Naive thymus-derived CD4-positive, alpha-beta T cell (primary cell): ENCODE results near the gene FAM83E. TPM values are rescaled to one million over a fixed set of nuclear protein-coding genes. Genes with fewer than 3 reads are reported as not detected.

Experiments
- ATAC-seq: fragments of 150-1000 bp; cut with Tn5 transposase; 2 replicates; pipeline ENCODE4 v1.10.0; 2021; ENCODE audit warnings: mild to moderate bottlenecking, moderate library complexity
- CTCF ChIA-PET: fragments of 350-600 bp; sonication (Branson Sonifier 250); formaldehyde crosslinking; loops from one replicate; lab custom pipeline; 2021; ENCODE audit warnings: antibody characterized with exemption; lab: Charles Lee
- POLR2A ChIA-PET: fragments of 350-600 bp; sonication (Branson Sonifier 250); formaldehyde crosslinking; loops from one replicate; lab custom pipeline; 2021; ENCODE audit warnings: antibody characterized with exemption, inconsistent platforms; lab: Charles Lee
- DNase-seq, 9 donors: peaks; one replicate each; pipeline versions ENCODE4 v3.0.0 to v3.0.0-alpha.2; 2020 to 2022; ENCODE audit warnings: mixed read lengths in 1 of 9
- H3K27ac ChIP-seq: one replicate; pipeline ENCODE4 v1.7.0; 2013; ENCODE audit warnings: mild to moderate bottlenecking, low read depth, low read length, moderate library complexity
- H3K27me3 ChIP-seq, 2 donors: one replicate each; pipeline ENCODE4 v1.7.0; 2013; ENCODE audit warnings: low read length in 2 of 2, mild to moderate bottlenecking in 2 of 2, moderate library complexity in 2 of 2; ENCODE audit not compliant: control insufficient read depth in 2 of 2, insufficient read depth in 2 of 2
- H3K36me3 ChIP-seq, 3 experiments: 1 replicate in 2 of 3; 2 replicates in 1 of 3; pipeline ENCODE4 v1.7.0; 2013; ENCODE audit warnings: low read length in 3 of 3, mild to moderate bottlenecking in 3 of 3, moderate library complexity in 1 of 3; ENCODE audit not compliant: insufficient read depth in 3 of 3, control insufficient read depth in 2 of 3
- H3K4me1 ChIP-seq, 2 donors: one replicate each; pipeline ENCODE4 v1.7.0; 2013; ENCODE audit warnings: low read length in 2 of 2, mild to moderate bottlenecking in 2 of 2, moderate library complexity in 1 of 2; ENCODE audit not compliant: control insufficient read depth in 2 of 2, insufficient read depth in 2 of 2
- H3K4me3 ChIP-seq: 2 replicates; pipeline ENCODE4 v1.7.0; 2013; ENCODE audit warnings: mild to moderate bottlenecking, low read length
- H3K9me3 ChIP-seq, 3 experiments: 1 replicate in 2 of 3; 2 replicates in 1 of 3; pipeline ENCODE4 v1.7.0; 2013; ENCODE audit warnings: low read length in 3 of 3; ENCODE audit not compliant: control insufficient read depth in 2 of 3
- H3K27ac Mint-ChIP-seq, 9 donors: one replicate each; pipeline ENCODE4 v1.8.0; 2020 to 2022; ENCODE audit warnings: mixed read lengths in 9 of 9, mild to moderate bottlenecking in 8 of 9, moderate library complexity in 5 of 9, inconsistent platforms in 2 of 9
- H3K27me3 Mint-ChIP-seq, 5 donors: one replicate each; pipeline ENCODE4 v1.8.0; 2021 to 2022; ENCODE audit warnings: mixed read lengths in 5 of 5, mild to moderate bottlenecking in 1 of 5
- H3K36me3 Mint-ChIP-seq, 5 donors: one replicate each; pipeline ENCODE4 v1.8.0; 2020 to 2022; ENCODE audit warnings: mixed read lengths in 5 of 5, mild to moderate bottlenecking in 3 of 5, inconsistent platforms in 1 of 5
- H3K4me1 Mint-ChIP-seq, 7 donors: one replicate each; pipeline ENCODE4 v1.8.0; 2020 to 2022; ENCODE audit warnings: mixed read lengths in 7 of 7, mild to moderate bottlenecking in 3 of 7, inconsistent platforms in 1 of 7
- H3K4me3 Mint-ChIP-seq, 10 donors: one replicate each; pipeline ENCODE4 v1.8.0; 2020 to 2022; ENCODE audit warnings: mild to moderate bottlenecking in 10 of 10, mixed read lengths in 10 of 10, moderate library complexity in 6 of 10, inconsistent platforms in 2 of 10
- H3K9me3 Mint-ChIP-seq, 11 donors: one replicate each; pipeline ENCODE4 v1.8.0; 2020 to 2022; ENCODE audit warnings: mixed read lengths in 11 of 11, mild to moderate bottlenecking in 4 of 11, inconsistent platforms in 1 of 11, moderate library complexity in 1 of 11
- intact Hi-C, 2 donors: fragments of 100-400 bp; cut with micrococcal nuclease; formaldehyde crosslinking; loops; one replicate each; pipeline ENCODE4 v1.15.1; 2023
- polyA plus RNA-seq, 2 donors: library from polyadenylated mRNA; unstranded; fragments of 300-500 nt; fragmentation: Illumina TruSeq; gene quantifications; one replicate each; pipeline ENCODE4 v1.2.3, GENCODE V29; 2021
- total RNA-seq, 6 experiments: library from RNA in 5 of 6; stranded (reverse) in 5 of 6; gene quantifications; 1 replicate in 5 of 6; 2 replicates in 1 of 6; pipeline ENCODE4 v1.2.3 and lab custom pipeline; 2021 to 2026

The FAM83E gene
- total and polyA plus RNA-seq, 7 experiments from 2014 or later: 0.66 to 3.7 (median 2.4) TPM; not detected in 2

DNA sequence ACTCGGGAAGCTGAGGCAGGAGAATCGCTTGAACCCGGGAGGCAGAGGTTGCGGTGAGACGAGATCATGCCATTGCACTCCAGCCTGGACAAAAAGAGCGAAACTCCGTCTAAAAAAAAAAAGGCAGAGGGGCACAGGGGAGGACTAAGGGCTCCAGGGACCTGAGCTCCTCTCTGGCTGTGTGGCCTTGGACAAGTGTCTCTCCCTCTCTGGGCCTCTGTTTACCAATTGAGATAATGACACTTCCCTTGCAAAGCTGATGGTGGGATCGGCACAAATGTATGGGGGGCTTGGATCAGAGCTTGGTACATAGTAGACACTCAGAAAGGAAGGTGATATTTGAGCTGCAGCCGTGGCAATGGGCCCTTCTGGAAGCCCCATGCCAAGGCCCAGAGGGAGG is 19.7 kb downstream of the FAM83E start:
- H3K4me1 Mint-ChIP-seq: peaks cover 0 to 15% (median 4%) of the 10 kb centered on the region in 7 donors
- no peaks in the 10 kb centered on the region for H3K36me3 ChIP-seq
- H3K27me3 ChIP-seq: no peaks in the 10 kb centered on the region
- peak overlapping the region in 6 of 10 donors; percentile 4 to 81 (median 30) for H3K4me3 Mint-ChIP-seq
- intact Hi-C loops: no loop called here
- DNase-seq (no peak), ATAC-seq (no peak)
- no peak overlapping the region for H3K27ac ChIP-seq
- H3K36me3 Mint-ChIP-seq: peaks cover 0 to 8% (median 0%) of the 10 kb centered on the region in 5 donors
- ChIA-PET POLR2A (no interaction called here), CTCF (interaction anchor here (1.1 kb wide), 1 partner anchor 11 kb away, joined by 3 read pairs; no protein-coding TSS in a partner anchor)
- no peak overlapping the region for H3K4me3 ChIP-seq
- no peaks in the 10 kb centered on the region for H3K9me3 ChIP-seq
- H3K27ac Mint-ChIP-seq: peak overlapping the region in 8 of 9 donors; percentile 45 to 90 (median 68)
- H3K27me3 Mint-ChIP-seq: peaks cover 0 to 4% (median 0%) of the 10 kb centered on the region in 5 donors
- peaks cover 6 to 8% of the 10 kb centered on the region in 2 donors for H3K4me1 ChIP-seq
- no peaks in the 10 kb centered on the region for H3K9me3 Mint-ChIP-seq

DNA sequence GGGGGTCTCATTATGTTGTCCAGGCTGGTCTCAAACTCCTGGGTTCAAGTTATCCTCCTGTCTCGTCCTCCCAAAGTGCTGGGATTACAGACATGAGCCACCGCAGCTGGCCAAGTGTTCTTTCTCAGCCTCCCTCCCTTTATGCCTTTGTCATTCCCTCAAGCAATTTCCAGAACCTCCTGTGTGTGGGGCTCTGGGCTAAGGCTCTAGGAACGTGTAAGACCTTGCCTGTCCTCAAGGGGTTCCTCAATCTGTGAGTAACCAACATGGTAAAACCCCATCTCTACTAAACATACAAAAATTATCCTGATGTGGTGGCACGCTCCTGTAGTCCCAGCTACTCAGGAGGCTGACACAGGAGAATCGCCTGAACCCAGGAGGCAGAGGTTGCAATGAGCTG is 23.9 kb downstream of the FAM83E start:
- H3K36me3 ChIP-seq: no peaks in the 10 kb centered on the region
- no peak for DNase-seq
- no peaks in the 10 kb centered on the region for H3K9me3 Mint-ChIP-seq
- H3K4me3 ChIP-seq: no peak overlapping the region
- H3K4me3 Mint-ChIP-seq: peak overlapping the region in 1 of 10 donors; percentile 13
- ChIA-PET CTCF (interaction anchor here (0.6 to 1.5 kb wide), 3 partner anchors 18 to 325 kb away, joined by 3 to 4 read pairs (median 3); no protein-coding TSS in a partner anchor), POLR2A (interaction anchor here (0.7 kb wide), 2 partner anchors 18 to 27 kb away, joined by 3 read pairs; no protein-coding TSS in a partner anchor)
- H3K4me1 ChIP-seq: peaks cover 0 to 3% of the 10 kb centered on the region in 2 donors
- peaks cover 0 to 10% (median 0%) of the 10 kb centered on the region in 5 donors for H3K36me3 Mint-ChIP-seq
- ATAC-seq: no peak
- no peaks in the 10 kb centered on the region for H3K27me3 ChIP-seq
- H3K4me1 Mint-ChIP-seq: peaks cover 10 to 24% (median 12%) of the 10 kb centered on the region in 7 donors
- intact Hi-C loops: no loop called here
- no peaks in the 10 kb centered on the region for H3K27me3 Mint-ChIP-seq
- H3K9me3 ChIP-seq: no peaks in the 10 kb centered on the region
- H3K27ac ChIP-seq: no peak overlapping the region
- H3K27ac Mint-ChIP-seq: peak overlapping the region in 3 of 9 donors; percentile 10 to 55 (median 50)

DNA sequence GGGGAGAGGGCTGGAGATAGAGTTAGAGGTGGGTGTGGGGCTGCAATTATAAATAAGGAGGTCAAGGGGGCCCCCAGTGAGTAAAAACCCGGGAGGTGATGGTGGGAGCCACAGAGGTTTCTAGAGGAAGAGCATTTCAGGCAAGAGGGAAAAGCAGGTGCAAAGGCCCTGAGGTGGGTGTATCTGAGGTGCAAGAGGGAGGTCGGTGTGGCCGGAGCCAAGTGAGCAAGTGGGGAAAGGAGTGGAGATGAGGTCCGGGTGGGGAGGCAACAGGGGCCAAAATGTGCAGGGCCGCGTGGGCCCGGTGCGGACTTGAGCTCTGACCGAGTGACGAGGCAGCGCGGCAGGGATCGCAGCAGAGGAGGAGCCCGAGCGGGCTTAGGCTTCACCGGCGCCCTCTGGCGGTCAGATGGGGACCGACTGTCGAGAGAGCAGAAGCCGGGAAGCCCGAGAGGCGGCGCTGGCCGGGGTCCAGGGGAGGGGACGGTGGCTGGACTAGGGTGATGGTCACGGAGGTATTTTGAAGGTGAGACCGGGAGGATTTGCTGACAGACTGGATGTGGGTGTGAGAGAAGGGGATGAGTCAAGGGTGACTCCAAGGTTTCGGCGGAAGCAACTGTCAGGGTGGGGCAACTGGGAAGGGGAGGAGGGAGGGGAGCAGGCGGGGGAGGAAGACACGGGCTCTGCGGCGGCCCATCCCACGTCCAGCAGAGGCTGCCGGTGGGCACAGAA is 26.0 kb downstream of the FAM83E start:
- peaks cover 0 to 8% (median 0%) of the 10 kb centered on the region in 5 donors for H3K36me3 Mint-ChIP-seq
- no peak overlapping the region for H3K4me3 ChIP-seq
- peak overlapping the region in 6 of 9 donors; percentile 37 to 86 (median 78) for H3K27ac Mint-ChIP-seq
- H3K9me3 Mint-ChIP-seq: peaks cover 0 to 2% (median 0%) of the 10 kb centered on the region in 11 donors
- POLR2A ChIA-PET: interaction anchor here (1.4 kb wide), 1 partner anchor 108 kb away, joined by 4 read pairs; no protein-coding TSS in a partner anchor
- H3K27ac ChIP-seq: no peak overlapping the region
- peaks cover 0 to 3% of the 10 kb centered on the region in 2 donors for H3K4me1 ChIP-seq
- no peaks in the 10 kb centered on the region for H3K36me3 ChIP-seq
- H3K27me3 Mint-ChIP-seq: peaks cover 0 to 5% (median 0%) of the 10 kb centered on the region in 5 donors
- peaks cover 11 to 27% (median 15%) of the 10 kb centered on the region in 7 donors for H3K4me1 Mint-ChIP-seq
- ATAC-seq: peak; percentile 92
- intact Hi-C loops: loop anchor here (1.0 to 10.0 kb wide), 9 partner anchors 8 to 322 kb away; partner anchors contain the start of genes DBP (in 1 of the 2), RPL18 (in 1 of the 2) and SPHK2 (in 1 of the 2)
- peak overlapping the region; percentile 51 to 93 (median 78) for H3K4me3 Mint-ChIP-seq
- no peaks in the 10 kb centered on the region for H3K9me3 ChIP-seq
- peak; percentile 65 to 92 (median 81) for DNase-seq
- CTCF ChIA-PET: interaction anchor here (0.6 to 1.5 kb wide), 9 partner anchors 20 to 1127 kb away, joined by 3 to 9 read pairs (median 3); partner anchors contain the start of genes RPL18 and SPHK2
- H3K27me3 ChIP-seq: no peaks in the 10 kb centered on the region

DNA sequence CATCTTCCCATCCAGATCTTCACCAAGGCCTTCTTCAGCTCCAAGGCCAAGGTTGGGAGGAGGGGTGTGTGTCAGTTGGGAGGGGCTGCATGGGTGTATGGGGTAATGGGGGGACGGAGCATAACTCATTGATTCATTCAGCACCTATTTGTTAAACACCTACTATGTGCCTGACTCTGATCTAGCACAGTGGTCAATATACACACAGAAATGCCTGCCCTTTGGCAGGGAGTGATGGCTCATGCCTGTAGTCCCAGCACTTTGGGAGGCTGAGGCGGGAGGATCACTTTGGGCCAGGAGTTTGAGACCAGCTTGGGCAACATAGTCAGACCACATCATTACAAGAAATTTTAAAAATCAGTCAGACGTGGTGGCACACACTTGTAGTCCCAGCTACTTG is 27.5 kb downstream of the FAM83E start:
- no peak for ATAC-seq
- peaks cover 11 to 23% (median 15%) of the 10 kb centered on the region in 7 donors for H3K4me1 Mint-ChIP-seq
- DNase-seq: no peak
- intact Hi-C loops: loop anchor here in 1 of 2 donors (10.0 kb wide), 1 partner anchor 253 kb away; no protein-coding TSS in a partner anchor
- peaks cover 0 to 2% (median 0%) of the 10 kb centered on the region in 11 donors for H3K9me3 Mint-ChIP-seq
- H3K4me3 ChIP-seq: no peak overlapping the region
- H3K36me3 ChIP-seq: no peaks in the 10 kb centered on the region
- H3K36me3 Mint-ChIP-seq: peaks cover 0 to 5% (median 0%) of the 10 kb centered on the region in 5 donors
- H3K27me3 Mint-ChIP-seq: peaks cover 0 to 5% (median 0%) of the 10 kb centered on the region in 5 donors
- H3K27me3 ChIP-seq: no peaks in the 10 kb centered on the region
- peaks cover 0 to 3% of the 10 kb centered on the region in 2 donors for H3K4me1 ChIP-seq
- H3K27ac Mint-ChIP-seq: no peak overlapping the region
- ChIA-PET CTCF (interaction anchor here (0.5 to 1.7 kb wide), 8 partner anchors 65 to 237 kb away, joined by 3 to 6 read pairs (median 5); no protein-coding TSS in a partner anchor), POLR2A (interaction anchor here (1.0 to 1.2 kb wide), 2 partner anchors 46 to 99 kb away, joined by 3 to 4 read pairs; no protein-coding TSS in a partner anchor)
- H3K4me3 Mint-ChIP-seq: peak overlapping the region in 2 of 10 donors; percentile 9 to 18
- H3K27ac ChIP-seq: no peak overlapping the region
- no peaks in the 10 kb centered on the region for H3K9me3 ChIP-seq

DNA sequence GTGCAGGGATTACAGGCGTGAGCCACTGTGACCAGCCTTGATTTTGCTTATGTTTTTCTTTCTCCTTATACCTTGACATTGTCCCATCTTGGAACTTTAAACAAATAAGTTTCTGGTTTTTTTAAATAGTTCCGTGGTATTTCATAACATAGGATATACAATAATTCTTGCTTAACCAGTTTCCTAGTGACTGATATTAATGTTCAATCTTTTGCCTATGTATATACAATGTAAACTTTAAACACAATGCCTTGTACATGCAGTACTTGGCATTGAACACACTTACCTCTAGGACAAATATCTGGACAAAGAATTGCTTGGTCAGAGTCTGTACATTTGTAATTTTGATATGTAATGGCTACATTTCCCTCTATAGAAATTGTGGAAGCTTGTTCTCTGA is 32.7 kb downstream of the FAM83E start:
- CTCF ChIA-PET: interaction anchor here (0.6 to 0.7 kb wide), 3 partner anchors 32 to 93 kb away, joined by 3 to 4 read pairs (median 3); no protein-coding TSS in a partner anchor
- no peaks in the 10 kb centered on the region for H3K36me3 ChIP-seq
- DNase-seq (no peak), ATAC-seq (no peak)
- Mint-ChIP-seq H3K36me3 (no peaks in the 10 kb centered on the region), H3K27me3 (peaks cover 0 to 5% (median 0%) of the 10 kb centered on the region in 5 donors), H3K9me3 (peaks cover 0 to 2% (median 0%) of the 10 kb centered on the region in 11 donors), H3K4me1 (peaks cover 5 to 8% (median 5%) of the 10 kb centered on the region in 7 donors), H3K4me3 (no peak overlapping the region), H3K27ac (no peak overlapping the region)
- H3K27ac ChIP-seq: no peak overlapping the region
- POLR2A ChIA-PET: interaction anchor here (0.6 kb wide), 1 partner anchor 264 kb away, joined by 4 read pairs; no protein-coding TSS in a partner anchor
- H3K4me3 ChIP-seq: no peak overlapping the region
- intact Hi-C loops: loop anchor here in 1 of 2 donors (10.0 kb wide), 1 partner anchor 247 kb away; no protein-coding TSS in a partner anchor
- peaks cover 0 to 3% of the 10 kb centered on the region in 2 donors for H3K4me1 ChIP-seq
- H3K9me3 ChIP-seq: no peaks in the 10 kb centered on the region
- no peaks in the 10 kb centered on the region for H3K27me3 ChIP-seq

DNA sequence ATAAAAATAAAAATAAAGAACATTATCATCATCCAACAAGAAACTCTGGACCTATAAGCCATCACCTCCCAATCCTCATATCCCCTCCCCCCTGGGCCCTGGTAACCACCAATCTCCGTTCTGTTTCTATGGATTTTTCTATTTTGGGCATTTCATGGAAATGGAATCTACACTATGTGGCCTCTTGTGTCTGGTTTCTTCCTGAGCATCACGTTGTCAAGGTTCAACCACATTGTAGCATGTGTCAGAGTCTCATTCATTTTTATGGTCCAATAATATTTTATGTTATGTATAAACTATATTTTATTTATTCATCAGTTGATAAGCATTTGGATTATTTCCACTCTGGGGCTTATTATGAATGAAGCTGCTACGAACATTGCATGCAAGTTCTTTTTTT is 36.0 kb downstream of the FAM83E start:
- intact Hi-C loops: no loop called here
- H3K27ac ChIP-seq: no peak overlapping the region
- H3K36me3 ChIP-seq: no peaks in the 10 kb centered on the region
- no peaks in the 10 kb centered on the region for H3K9me3 ChIP-seq
- ATAC-seq: no peak
- Mint-ChIP-seq H3K4me3 (no peak overlapping the region), H3K27me3 (no peaks in the 10 kb centered on the region), H3K36me3 (no peaks in the 10 kb centered on the region), H3K4me1 (peaks cover 0 to 4% (median 0%) of the 10 kb centered on the region in 7 donors), H3K27ac (no peak overlapping the region), H3K9me3 (no peaks in the 10 kb centered on the region)
- no peaks in the 10 kb centered on the region for H3K27me3 ChIP-seq
- no peaks in the 10 kb centered on the region for H3K4me1 ChIP-seq
- no peak for DNase-seq
- POLR2A ChIA-PET: no interaction called here
- no peak overlapping the region for H3K4me3 ChIP-seq
- CTCF ChIA-PET: interaction anchor here (0.8 kb wide), 1 partner anchor 73 kb away, joined by 3 read pairs; no protein-coding TSS in a partner anchor
